Measurements from ENCODE around the gene TINCR.

- no peak for TF ChIP-seq TSHZ2 (CRISPR knock-in tag; IDR thresholded peaks at IDR 0.05)
- TF ChIP-seq POU6F1 (CRISPR knock-in tag; IDR thresholded peaks at IDR 0.05; ENCODE audit: borderline replicate concordance, low read depth), result no peak
- TF ChIP-seq ZNF8 (CRISPR knock-in tag; IDR thresholded peaks at IDR 0.05), result no peak
- TF ChIP-seq, protein P1, sequence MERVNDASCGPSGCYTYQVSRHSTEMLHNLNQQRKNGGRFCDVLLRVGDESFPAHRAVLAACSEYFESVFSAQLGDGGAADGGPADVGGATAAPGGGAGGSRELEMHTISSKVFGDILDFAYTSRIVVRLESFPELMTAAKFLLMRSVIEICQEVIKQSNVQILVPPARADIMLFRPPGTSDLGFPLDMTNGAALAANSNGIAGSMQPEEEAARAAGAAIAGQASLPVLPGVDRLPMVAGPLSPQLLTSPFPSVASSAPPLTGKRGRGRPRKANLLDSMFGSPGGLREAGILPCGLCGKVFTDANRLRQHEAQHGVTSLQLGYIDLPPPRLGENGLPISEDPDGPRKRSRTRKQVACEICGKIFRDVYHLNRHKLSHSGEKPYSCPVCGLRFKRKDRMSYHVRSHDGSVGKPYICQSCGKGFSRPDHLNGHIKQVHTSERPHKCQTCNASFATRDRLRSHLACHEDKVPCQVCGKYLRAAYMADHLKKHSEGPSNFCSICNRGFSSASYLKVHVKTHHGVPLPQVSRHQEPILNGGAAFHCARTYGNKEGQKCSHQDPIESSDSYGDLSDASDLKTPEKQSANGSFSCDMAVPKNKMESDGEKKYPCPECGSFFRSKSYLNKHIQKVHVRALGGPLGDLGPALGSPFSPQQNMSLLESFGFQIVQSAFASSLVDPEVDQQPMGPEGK (CRISPR knock-in tag; IDR thresholded peaks at IDR 0.05; ENCODE audit: borderline replicate concordance), result no peak
- TF ChIP-seq CSDC2 (CRISPR knock-in tag; IDR thresholded peaks at IDR 0.05), result no peak
- no peak for TF ChIP-seq ISL1 (CRISPR knock-in tag; IDR thresholded peaks at IDR 0.05)
- no peak for TF ChIP-seq ZFP30 (CRISPR knock-in tag; IDR thresholded peaks at IDR 0.05)
- no peak for TF ChIP-seq ZC3H10 (CRISPR knock-in tag; IDR thresholded peaks at IDR 0.05)
- TF ChIP-seq RARB (CRISPR knock-in tag; IDR thresholded peaks at IDR 0.05), result no peak
- TF ChIP-seq ZNF565 (CRISPR knock-in tag; conservative IDR thresholded peaks at IDR 0.05; ENCODE audit: low read depth), result no peak
- TF ChIP-seq TCF4 (CRISPR knock-in tag; IDR thresholded peaks at IDR 0.05; ENCODE audit: borderline replicate concordance), result no peak
- no peak for TF ChIP-seq ARNTL (CRISPR knock-in tag; IDR thresholded peaks at IDR 0.05; ENCODE audit: borderline replicate concordance, low read depth)
- no peak for TF ChIP-seq GLIS3 (CRISPR knock-in tag; IDR thresholded peaks at IDR 0.05)
Observed at GRCh38 chr19:5519076-5519475, 48.7 kb downstream of the TINCR start.
